Adrenal gland (tissue), 5 donors: Measurements from ENCODE around the gene DLGAP5.

Experiments used
- CTCF ChIP-seq, 6 experiments: fragments of 450-650 bp in 4 of 6; fragments of 200-600 bp in 2 of 6; sonication (generic) in 1 of 6; IDR thresholded peaks; 1 replicate in 5 of 6; 2 replicates in 1 of 6; pipeline versions ENCODE4 v1.5.1 to v1.8.0; 2016 to 2021; ENCODE audit warnings: antibody characterized with exemption in 6 of 6, mild to moderate bottlenecking in 2 of 6, moderate library complexity in 1 of 6
- POLR2A ChIP-seq, 2 donors: fragments of 450-650 bp; IDR thresholded peaks; one replicate each; pipeline ENCODE4 v1.6.1; 2017; ENCODE audit warnings: antibody characterized with exemption in 2 of 2, mild to moderate bottlenecking in 2 of 2, moderate library complexity in 1 of 2
- donor health status: DM: no; HTN: no; CAD: no.

DNA sequence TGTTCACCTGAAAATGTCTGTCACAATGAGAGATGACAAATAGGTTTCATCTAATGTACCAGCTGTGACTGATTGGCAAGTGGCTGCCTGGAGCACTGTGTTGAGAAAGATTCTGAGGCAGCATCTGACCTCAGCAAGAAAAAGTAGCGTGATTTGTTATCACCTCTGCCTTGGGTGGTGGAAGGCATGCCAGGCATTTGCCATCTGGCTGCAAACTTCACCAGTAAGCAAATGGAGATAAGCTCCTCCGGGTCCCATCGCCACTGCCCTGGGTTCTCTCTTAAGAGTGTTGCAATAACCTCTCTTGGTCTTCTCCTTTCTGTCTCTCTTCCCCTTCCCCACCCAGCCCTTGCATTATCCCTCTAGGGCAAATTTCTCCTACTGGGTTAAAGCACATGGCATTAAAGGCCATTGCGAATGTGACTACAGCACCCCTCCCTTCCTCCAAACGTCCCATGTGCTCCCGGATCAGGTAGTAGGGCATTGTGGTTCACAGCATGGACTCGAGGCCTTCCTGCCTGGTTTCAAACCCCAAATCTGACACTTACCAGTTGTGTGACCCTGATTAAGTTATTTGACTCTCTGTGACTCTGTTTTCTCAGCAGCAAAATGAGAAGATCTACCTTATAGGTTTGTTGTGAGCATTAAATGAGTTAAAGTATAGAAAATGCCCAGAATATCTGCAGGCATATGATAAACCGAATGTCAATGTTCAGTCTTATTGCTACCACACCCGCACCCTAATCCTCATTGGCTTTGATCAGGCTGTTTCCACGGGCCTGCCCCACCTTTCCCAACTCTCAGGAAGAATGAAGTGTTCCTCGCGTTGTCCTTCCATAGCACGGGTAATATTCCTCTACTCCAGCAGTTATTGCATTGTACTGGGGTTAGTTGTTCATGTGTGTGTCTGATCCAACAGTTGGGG, 70.6 kb downstream of the DLGAP5 start:
- TF ChIP-seq CTCF (IDR thresholded peaks at IDR 0.05) (no peak), POLR2A (IDR thresholded peaks at IDR 0.05) (no peak)
